Femur (tissue), 1 donor: ENCODE measurements around the gene WASF1.
"Not testable (repeated sequence)": the region's sequence is repeated elsewhere in the genome, so short reads cannot be mapped to it uniquely, and the experiment has no call there.

Experiments
- DNase-seq: peaks from one replicate; pipeline ENCODE4 v3.0.0-alpha.2; 2017

The WASF1 gene

DNA sequence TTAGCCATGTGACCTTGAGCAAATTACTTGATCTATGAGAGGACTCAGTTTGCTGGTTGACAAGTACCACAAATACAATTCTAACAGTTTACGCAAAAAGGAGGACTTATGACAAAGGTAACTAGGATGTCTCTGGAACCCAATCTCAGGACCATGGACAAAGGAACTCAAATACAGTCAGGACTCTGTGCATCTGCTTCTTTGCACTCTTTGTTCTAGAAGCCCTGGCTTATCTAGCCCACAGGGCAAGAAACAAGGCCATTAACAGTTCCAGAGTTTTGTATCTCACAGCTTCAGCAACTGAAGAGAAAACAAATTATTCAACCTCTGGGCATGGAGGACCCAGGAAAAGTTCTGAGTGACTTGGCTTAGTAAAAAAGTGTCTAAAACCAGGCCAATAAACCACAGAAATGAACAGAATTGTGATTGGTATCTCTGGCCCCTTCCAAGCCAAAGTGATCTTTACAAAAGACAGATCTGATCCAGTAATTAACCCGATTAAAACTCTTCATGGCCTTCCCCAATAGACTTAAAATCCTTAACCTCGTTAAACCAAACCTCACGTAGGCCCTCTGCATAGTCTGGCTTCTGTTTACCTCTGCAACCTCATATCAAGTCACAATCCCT lies 5.9 kb downstream of the WASF1 start:
- no peak for DNase-seq

DNA sequence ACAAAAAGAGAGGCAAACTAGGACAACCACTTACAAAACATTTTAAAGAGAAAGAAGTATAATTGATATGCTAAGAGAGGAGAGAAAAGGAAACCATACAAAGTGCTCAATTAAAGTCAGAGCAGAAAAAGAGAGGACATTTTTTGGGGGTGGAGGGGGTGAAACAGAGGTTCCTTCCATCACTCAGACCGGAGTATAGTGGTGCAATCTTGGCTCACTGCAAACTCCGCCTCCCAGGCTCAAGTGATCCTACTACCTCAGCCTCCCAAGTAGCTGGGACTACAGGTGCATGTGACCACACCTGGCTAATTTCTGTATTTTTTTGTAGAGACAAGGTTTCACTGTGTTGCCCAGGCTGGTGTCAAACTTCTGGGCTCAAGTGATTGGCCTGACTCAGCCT lies 9.4 kb downstream of the WASF1 start:
- DNase-seq = no peak

DNA sequence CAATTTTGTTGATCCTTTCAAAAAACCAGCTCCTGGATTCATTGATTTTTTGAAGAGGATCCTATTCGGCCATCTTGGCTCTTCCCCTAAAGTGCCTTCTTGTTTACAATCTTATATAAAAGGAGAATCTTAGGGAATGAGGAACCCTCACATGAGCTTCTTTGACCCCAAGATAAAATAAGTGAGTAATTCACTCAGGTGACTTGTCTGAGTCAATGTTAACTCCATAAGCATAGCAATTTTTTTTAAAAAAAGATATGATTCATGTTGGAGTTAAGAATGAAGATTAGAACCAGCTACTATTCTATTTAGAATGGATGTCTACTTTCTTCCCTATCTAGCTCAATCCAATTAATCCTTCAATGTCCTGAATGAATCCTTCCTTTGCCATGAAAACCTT lies 21.0 kb downstream of the WASF1 start:
- DNase-seq = no peak

DNA sequence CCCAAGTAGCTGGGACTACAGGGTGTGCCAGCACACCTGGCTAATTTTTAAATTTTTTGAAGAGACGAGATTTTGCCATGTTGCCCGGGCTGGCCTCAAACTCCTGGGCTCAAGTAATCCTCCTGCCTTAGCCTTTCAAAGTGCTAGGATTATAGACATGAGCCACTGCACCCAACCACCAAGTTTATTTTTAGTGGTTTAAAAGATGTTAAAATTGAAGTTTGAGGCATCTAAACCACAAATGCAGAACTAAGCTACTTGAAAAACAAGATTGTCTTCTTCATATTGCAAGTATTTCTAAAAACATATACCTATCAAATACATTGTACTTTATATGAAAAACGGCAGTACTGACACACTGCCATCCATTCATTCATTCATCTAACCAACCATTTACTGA lies 31.6 kb downstream of the WASF1 start:
- DNase-seq = no peak

DNA sequence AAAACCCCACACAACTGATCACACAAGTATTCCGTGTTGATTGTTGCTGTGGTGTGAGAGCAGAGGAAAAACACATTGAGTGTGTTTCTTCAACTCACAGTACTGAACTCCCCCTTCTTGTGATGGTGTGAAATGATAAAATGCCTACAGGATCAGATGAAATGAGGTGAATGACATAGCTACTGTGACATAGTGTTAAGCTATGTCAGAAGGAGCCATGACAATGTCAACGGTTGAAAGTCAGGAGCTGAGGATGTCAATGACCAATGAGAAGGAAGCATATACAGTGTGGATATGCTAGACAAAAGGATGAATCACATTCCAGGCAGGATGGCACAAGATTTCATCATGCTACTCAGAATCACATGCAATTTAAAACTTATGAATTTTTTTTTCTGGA lies 38.8 kb downstream of the WASF1 start:
- DNase-seq = no peak

DNA sequence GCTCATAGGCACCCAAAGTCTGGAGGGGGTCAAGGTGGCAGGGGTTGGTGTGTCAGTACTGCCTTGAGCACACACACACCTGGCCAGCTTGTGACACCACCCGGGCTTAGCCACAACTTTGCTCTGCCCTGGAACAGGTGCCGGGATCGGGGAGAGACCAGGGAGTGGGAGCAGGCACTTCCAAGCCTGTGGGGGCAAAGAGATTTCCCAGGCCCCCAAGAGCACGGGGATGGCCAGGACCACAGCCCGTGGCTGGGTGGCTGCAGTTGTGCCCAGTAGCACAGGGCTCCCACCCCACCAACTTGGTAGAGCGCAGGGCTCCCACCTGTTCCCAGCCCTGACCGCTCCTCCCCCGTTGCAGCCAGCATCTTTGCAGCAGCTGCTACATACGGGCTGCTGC lies 40.4 kb downstream of the WASF1 start:
- DNase-seq = no peak

DNA sequence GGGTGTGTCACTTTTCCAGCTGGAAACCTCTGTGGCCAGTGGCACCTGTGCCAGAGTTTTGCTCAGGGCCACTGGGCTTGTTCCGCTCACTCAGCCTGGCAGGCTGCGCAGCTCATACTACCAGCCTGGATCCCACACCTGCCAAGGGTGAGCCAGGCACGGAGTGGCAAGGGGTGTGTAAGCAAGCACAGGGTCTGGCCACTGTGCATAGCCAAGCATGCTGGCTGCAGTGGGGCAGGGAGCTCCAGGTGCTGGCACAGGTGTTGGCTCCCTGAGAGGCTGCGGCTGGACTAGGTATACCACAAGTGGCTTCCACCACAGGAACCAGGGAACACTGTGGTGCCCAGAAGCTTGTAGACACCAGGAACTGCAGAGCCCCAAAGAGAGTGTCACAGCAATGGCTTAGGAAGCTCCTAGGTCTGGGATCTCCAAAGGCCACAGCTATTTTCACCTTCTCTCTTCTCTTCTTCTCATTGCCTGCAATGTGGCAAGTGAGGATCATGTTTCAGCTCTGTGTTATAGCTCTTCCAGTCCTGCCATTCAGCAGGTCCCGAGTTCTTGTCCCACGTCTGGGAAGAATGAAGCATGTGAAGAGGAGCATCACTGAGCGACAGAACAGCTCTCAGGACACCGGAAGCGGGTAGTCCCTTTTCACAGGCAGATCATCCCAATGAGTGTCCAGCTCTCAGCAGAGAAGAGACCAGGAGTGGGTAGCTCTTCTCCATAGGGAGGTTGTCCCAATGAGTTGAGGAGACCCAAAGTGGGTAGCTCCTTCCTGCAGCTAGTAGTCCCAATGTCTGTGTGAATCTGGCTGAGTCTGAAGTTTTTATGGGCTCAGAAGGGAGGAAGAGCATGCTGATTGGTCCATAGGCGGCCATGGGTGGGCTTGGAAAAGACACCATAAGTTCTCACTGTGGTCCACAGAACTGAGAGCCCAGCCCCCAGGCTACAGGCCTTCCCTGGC lies 41.3 kb downstream of the WASF1 start:
- DNase-seq = no peak

DNA sequence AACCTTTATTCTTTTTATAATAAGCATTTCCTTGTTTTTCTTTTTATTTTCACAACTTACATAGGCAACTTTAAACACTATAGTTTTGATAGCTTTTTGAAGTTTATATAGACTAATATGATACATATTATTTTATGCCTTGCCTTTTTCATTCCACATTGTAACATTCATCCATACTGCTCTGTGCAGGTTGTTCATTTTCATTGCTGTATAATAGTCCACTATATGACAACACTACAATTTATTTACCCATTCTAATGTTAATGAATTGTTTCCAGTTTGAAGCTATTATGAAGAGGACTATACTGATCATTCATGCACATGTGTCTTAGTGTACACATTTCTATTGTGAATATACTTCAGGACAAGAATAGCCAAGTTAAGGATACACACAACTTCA lies 49.1 kb downstream of the WASF1 start:
- DNase-seq = no peak

DNA sequence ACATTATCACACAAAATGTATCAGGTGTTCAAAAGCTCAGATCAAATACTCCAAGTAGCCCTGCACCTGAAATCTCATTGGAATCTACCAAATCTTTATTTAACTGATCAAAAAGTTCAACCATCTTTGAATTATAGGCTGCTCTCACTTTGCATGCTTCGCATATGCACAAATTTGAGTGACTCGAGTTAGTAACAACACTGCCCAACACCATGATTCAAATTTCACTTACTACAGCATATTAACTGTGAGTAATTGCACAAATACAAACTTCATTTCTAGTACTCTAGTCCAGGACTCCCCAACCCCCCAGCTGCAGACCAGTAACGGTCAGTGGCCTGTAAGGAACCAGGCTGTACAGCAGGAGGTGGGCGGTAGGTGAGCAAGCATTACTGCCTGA lies 51.1 kb downstream of the WASF1 start:
- DNase-seq = no peak

DNA sequence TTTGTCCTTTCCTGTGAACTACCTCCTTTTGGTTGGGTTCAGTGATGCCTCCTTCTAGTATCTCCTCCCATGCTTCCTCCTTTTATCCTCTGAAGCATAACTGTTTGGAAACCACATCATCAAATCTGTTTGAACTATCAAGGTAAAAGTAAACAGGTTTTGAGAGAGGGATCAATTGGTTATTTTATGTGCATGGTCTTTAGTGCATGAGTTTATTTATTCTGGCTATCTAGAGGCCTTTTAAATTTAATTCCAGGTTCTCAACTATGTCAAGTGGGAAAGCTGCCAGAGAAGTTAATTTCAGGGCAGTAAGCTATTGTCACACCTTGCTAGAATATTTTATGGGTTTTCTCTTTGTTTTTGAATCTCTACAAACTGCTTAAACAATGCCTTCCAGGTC lies 54.1 kb downstream of the WASF1 start:
- DNase-seq = no peak

DNA sequence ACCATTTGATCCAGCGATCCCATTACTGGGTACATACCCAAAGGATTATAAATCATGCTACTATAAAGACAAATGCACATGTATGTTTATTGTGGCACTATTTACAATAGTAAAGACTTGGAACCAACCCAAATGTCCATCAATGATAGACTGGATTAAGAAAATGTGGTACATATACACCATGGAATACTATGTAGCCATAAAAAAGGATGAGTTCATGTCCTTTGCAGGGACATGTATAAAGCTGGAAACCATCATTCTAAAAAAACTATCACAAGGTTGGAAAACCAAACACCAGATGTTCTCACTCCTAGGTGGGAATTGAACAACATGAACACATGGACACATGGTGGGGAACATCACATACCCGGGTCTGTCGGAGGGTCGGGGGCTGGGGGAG lies 57.8 kb downstream of the WASF1 start:
- not testable (repeated sequence) for DNase-seq

DNA sequence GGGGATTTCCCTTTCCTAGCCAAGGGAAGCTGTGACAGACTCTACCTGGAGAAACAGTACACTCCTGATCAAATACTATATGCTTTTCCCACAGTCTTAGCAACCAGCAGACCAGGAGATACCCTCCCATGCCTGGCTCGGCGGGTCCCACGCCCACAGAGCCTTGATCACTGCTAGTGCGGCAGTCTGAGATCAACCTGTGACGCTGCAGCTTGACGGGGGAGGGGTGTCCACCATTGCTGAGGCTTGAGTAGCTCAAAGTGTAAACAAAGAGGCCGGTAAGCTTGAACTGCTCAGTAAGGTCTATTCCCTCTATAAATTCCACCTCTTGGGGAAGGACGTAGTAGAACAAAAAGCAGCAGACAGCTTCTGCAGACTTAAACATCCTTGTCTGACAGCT lies 63.2 kb downstream of the WASF1 start:
- DNase-seq = no peak

DNA sequence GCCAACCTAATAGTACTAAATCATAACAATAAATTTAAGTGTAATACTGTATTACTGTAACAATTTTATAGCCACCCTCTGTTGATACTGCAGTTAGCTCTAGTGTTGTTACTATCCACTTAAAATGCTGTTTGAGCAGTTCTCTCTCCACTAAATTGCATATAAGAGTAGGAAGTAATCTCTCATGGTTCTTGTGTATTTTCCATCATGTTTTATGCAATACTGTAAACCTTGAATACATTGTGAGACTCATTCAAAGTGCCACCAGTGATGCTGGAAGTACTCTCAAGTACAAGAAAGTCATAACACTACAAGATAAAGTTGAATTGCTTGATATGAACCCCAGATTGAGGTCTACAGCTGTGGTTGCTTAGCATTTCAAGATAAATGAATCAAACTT lies 65.5 kb downstream of the WASF1 start:
- no peak for DNase-seq

DNA sequence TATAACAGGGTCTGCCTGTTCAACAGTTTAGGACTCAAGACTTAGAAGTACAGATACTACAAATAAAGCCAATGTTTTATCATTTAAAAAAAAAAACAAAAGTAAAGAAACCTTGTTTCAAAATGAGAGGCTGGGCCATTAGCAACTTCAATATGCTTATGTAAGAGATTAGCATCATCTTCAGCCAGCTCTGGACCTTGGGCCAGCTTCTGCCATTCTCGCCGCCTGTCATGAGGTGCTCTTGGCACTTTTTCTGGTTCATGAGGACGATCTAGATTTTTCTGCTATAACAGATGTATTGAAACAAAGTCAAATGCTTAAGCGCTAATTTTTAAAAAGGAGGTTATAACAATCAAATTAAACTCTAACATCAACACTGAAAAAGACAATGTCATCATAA lies 74.2 kb downstream of the WASF1 start:
- DNase-seq = no peak

DNA sequence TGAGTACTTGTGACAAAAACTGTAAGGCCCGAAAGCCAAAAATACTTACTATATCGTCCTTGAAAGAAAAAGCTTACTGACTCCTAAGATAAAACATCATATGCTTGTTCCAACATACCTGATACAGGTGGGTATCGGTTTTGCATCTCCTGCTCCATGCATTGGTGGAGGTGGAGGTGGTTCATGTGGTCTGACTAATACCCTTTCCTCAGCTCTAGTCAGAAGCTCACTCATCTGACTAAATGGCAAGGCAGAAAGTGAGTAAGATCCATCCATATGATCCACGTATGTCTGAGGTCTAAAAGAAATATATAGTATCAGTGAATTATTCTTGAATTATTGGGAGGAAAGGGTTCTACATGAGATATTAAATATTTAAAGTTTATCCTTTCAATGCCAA lies 76.2 kb downstream of the WASF1 start:
- DNase-seq = no peak

DNA sequence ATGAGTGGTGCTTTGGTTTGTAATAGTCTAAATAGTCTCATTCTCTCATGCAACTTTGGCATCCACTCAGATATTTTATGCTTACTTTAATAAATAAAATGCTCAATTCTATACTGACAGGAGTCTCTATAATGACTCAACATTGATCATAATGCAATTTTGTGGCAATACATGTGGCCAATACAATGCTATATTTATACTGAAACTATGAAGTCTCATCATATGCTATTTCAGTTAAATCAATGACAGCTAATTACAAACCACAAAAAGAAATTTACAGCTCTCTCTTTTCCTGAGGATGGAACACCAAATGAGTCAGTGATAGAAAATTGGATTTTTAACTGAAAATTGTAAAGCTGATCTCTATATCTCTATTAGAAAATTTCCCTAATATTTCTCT lies 77.1 kb downstream of the WASF1 start:
- no peak for DNase-seq

DNA sequence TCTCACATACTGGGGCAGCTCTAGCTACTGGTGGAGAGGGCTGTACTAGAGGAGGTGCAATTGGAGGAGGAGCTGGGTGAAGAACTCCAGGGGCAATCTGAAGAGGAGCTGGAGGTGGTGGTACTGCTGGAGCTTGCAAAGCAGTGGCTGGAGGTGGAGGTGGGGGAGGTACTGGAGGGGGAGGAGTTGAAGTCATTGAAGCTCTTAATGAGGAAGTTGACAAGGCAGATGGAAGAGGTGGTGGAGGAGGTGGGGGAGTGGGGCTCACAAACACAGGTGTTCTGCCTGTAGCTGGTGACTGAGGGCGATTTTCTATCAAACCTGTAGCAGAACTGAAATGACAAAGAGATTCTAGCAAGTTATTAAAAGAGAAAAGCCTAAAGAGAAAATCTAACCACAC lies 77.6 kb downstream of the WASF1 start:
- no peak for DNase-seq

DNA sequence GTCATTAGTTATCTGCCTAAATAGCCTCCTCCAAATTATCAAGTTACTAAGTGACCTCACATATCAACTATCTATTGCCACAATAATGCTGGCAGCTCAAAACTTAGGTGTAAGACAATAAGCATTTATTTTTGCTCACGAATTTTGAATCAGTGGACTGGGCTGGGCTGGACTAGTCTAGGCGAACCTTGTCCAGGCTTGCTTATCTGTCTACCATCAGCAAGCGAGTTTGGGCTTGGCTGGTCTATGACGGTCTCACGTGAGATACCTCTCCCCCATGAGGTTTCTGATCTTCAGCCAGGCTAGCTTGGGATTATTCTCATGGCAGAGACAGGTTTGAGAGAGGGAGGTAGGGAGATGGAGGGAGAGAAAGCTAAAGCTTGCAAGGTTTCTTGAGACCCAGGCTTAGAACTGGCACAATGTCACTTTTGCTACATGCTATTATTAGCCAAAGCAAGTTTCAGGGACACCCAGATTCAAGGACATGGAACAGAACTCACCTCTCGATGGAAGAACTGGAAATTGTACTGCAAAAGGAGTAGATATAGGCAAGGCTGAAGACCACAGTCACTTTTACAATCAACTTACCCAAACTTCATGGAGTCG lies 80.9 kb downstream of the WASF1 start:
- DNase-seq = no peak

DNA sequence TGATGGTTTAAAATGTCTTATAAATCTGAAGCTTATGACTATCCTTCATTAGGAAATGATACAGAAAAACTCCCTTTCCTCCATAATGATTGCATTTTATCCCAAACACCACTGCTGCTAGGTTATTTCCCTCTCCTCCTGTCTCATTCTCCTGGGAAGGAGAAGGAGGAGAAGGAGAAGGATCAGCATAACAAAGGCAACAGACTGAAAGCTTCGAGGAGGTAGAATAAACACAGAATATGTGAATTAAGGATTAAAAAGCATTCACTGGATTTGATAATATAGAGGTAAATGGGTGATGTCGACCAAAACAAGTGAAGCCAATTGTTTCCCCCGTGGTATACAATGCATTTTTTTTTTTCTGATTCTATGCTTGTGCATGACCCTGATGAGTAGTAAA lies 82.0 kb downstream of the WASF1 start:
- DNase-seq = no peak

DNA sequence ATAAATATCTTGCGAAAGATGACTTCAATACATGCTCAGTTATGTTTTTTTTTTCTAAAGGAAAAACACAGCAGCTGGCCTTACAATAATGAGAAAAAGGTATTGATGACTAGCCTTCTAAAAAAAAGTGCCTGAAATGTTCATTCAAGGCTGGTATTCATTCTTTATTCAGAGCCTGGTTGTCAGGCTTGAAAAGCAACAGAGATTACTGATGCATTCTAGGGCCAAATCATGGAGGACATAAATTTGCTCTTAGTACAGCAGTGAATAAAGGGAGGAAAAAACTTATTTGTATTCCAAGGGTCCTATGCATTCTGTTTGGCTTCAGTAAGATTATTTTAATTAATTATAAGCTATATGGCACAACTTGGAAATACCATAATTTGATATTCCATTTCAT lies 83.5 kb downstream of the WASF1 start:
- no peak for DNase-seq

DNA sequence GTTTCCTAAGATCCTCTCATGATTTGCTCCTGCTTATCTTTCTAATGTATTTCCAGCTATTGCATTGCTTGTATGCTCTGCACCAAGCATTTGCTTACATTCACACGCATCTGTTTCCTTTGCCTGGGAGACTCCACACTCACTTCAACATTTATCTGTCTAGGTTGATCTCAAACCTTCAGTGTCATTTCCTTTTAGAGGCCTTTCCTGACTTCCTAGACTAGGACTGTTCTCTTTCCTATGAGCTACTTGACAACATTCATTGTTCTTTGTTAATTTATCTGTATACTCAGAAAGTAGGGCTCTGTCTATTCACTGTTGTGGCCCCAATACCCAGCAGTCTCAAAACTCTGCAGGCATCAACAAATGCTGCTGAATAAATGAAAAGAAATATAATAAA lies 84.4 kb downstream of the WASF1 start:
- DNase-seq = no peak

DNA sequence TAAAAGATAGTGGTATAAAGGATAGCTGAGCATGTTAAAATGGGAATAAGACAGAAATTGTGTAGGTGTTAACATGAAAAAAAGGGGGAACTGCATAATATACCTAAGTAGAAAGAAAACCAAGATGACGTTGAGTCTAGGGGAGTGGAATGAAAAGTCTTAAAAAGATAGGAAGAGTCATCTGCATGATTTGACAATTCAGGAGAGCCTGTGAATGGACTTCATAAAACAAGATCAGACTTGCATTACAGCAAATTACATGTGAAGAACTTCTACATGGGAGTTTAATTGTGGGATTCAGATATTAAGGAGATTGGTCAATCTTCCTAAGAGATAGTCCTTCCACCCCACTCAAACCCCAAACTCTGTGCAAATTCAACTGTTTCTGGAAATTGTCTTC lies 85.5 kb downstream of the WASF1 start:
- DNase-seq = no peak

DNA sequence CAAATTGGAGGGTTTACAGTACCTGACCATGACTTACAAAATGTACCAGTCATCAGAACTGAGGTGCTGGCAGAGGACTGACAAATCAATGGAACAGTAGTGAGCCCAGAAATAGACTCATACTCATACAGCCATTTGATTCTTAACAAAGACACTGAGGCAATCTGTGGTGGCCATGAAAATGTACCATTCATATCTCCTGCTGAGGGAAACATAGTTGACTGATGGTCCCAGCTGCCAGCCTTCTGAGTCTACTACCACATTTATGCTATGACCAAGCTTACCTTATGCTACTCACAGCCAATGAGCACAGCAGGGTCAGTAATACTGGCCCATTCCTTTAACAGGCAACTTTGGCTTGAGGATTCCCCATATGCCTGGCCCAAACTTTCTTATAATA lies 88.6 kb downstream of the WASF1 start:
- no peak for DNase-seq

DNA sequence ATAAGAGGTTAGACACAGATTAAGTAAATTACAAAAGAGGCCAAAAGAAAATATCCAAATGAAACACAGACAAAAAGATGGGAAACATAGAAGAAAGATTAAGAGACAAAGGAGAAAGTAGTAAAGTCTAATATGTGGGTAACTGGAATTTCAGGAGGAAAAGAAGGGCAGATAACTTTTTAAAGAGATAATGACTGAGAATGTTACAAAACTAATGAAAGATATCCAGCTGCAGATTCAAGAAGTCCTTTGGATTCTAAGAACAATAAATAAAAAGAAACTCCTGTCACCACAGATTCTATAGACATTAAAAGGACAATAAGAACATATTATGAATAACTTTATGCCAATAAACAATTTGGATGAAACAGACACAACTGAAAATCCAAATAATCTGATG lies 90.1 kb downstream of the WASF1 start:
- no peak for DNase-seq
